ENCODE results near the gene RPRML.
"Not testable (repeated sequence)": the region's sequence is repeated elsewhere in the genome, so short reads cannot be mapped to it uniquely, and the experiment has no call there.

RPRML gene

GRCh38 chr17:46995841-46996571, 17.0 kb upstream of the RPRML start:
- TF ChIP-seq CTBP1 (IDR thresholded peaks at IDR 0.05; ENCODE audit: borderline replicate concordance) (no peak), SUZ12 (IDR thresholded peaks at IDR 0.05) (no peak), BHLHE40 (IDR thresholded peaks at IDR 0.05; ENCODE audit: borderline replicate concordance) (no peak), FOXA1 (IDR thresholded peaks at IDR 0.05) (no peak), L3MBTL2 (conservative IDR thresholded peaks at IDR 0.05) (no peak), ZNF384 (IDR thresholded peaks at IDR 0.05) (no peak), NFRKB (IDR thresholded peaks at IDR 0.05) (no peak), HDGF (IDR thresholded peaks at IDR 0.05; ENCODE audit: borderline replicate concordance) (no peak), FOXM1 (IDR thresholded peaks at IDR 0.05; ENCODE audit: borderline replicate concordance) (no peak), TARDBP (IDR thresholded peaks at IDR 0.05) (no peak), LEF1 (IDR thresholded peaks at IDR 0.05; ENCODE audit: borderline replicate concordance) (no peak)
- TF ChIP-seq, protein P1, sequence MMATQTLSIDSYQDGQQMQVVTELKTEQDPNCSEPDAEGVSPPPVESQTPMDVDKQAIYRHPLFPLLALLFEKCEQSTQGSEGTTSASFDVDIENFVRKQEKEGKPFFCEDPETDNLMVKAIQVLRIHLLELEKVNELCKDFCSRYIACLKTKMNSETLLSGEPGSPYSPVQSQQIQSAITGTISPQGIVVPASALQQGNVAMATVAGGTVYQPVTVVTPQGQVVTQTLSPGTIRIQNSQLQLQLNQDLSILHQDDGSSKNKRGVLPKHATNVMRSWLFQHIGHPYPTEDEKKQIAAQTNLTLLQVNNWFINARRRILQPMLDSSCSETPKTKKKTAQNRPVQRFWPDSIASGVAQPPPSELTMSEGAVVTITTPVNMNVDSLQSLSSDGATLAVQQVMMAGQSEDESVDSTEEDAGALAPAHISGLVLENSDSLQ (IDR thresholded peaks at IDR 0.05) = no peak
- ChIA-PET CTCF (interaction anchor here (0.5 kb wide), 1 partner anchor 21 kb away, joined by 5 read pairs; no protein-coding TSS in a partner anchor), POLR2A (no interaction called here)
- no peak for DNase-seq (ENCODE audit: extremely low spot score)

DNA sequence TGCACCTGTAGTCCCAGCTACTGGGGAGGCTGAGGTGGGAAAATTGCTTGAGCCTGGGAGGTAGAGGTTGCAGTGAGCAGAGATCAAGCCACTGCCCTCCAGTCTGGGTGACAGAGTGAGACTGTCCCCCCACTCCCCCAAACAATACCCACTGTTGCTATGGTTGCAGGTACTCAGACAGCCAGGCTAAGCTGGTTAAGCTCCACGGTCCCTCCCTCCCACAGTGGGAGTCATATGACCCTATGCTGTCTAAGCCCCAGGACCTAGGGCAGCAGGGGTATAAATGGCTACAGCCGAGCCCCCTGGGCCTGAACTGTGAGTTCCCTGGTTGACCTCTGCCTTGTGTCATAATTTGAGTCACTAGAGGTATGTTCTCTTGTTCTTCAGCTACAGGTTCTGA, 15.9 kb upstream of the RPRML start:
- TF ChIP-seq SUZ12 (IDR thresholded peaks at IDR 0.05) (no peak), HDGF (IDR thresholded peaks at IDR 0.05; ENCODE audit: borderline replicate concordance) (no peak), CTBP1 (IDR thresholded peaks at IDR 0.05; ENCODE audit: borderline replicate concordance) (no peak), FOXM1 (IDR thresholded peaks at IDR 0.05; ENCODE audit: borderline replicate concordance) (no peak), FOXA1 (IDR thresholded peaks at IDR 0.05) (no peak), TARDBP (IDR thresholded peaks at IDR 0.05) (no peak), FOXK2 (IDR thresholded peaks at IDR 0.05) (no peak), NFRKB (IDR thresholded peaks at IDR 0.05) (no peak)
- ChIA-PET CTCF (interaction anchor here (0.8 to 1.5 kb wide), 2 partner anchors 52 to 54 kb away, joined by 3 to 6 read pairs; no protein-coding TSS in a partner anchor), POLR2A (interaction anchor here (0.9 kb wide), 1 partner anchor 50 kb away, joined by 3 read pairs; no protein-coding TSS in a partner anchor)
- no peak for DNase-seq (ENCODE audit: extremely low spot score)

- DNase-seq (ENCODE audit: extremely low spot score) = no peak
- POLR2A ChIA-PET = no interaction called here
- TF ChIP-seq BHLHE40 (IDR thresholded peaks at IDR 0.05; ENCODE audit: borderline replicate concordance) (no peak), HDGF (IDR thresholded peaks at IDR 0.05; ENCODE audit: borderline replicate concordance) (no peak), ZNF384 (IDR thresholded peaks at IDR 0.05) (no peak), FOXK2 (IDR thresholded peaks at IDR 0.05) (no peak)
- CTCF ChIA-PET = interaction anchor here (0.9 to 1.2 kb wide), 3 partner anchors 8 to 49 kb away, joined by 3 to 4 read pairs (median 3); no protein-coding TSS in a partner anchor
Measured at GRCh38 chr17:46991617-46992016, 12.6 kb upstream of the RPRML start.

DNA sequence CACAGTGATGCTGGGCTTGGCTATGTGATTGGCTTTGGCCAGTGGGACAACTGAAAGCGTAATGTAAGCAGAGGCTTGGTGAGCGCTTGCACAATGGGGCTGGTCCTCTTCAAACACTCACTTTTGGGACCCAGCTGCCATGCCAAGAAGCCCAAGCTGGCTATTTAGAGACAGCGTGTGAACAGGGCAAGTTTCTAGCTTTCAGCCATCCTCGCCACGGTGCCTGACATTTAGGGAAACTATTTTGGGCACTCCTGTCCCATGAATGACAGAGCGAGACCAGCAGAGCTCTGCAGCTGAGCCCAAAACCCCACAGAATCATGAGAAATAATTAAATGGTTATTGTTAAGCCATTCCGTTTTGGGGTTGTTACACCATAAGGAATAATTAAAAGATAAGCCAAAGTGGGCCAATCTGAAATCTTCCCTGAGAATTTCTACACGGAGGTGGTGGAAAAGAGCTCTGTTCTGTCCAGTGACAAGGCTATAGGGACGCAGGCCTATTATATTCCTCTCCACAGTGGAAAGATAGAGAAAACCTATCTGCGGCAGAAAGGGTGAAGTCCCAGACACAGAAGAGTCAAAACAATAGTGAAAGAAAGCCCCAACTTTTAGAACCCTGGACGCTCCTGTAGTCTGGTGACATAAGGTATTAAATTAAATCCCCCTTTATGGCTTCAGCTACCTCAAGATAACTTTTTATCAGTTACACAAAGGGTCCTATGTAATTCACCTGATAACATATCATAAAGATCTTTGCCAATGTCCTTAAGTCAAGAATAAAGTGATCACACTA, 10.8 kb upstream of the RPRML start:
- ChIA-PET POLR2A (interaction anchor here (1.3 kb wide), 1 partner anchor 15 kb away, joined by 4 read pairs; no protein-coding TSS in a partner anchor), CTCF (interaction anchor here (0.6 to 0.9 kb wide), 2 partner anchors 47 to 625 kb away, joined by 3 read pairs; no protein-coding TSS in a partner anchor)
- no peak for DNase-seq (ENCODE audit: extremely low spot score)
- TF ChIP-seq SP1 (IDR thresholded peaks at IDR 0.05) (no peak), ZNF384 (IDR thresholded peaks at IDR 0.05) (no peak), CTBP1 (IDR thresholded peaks at IDR 0.05; ENCODE audit: borderline replicate concordance) (no peak), ARNT (IDR thresholded peaks at IDR 0.05) (no peak), BHLHE40 (IDR thresholded peaks at IDR 0.05; ENCODE audit: borderline replicate concordance) (no peak), L3MBTL2 (conservative IDR thresholded peaks at IDR 0.05) (no peak), ELF4 (IDR thresholded peaks at IDR 0.05) (no peak), HDGF (IDR thresholded peaks at IDR 0.05; ENCODE audit: borderline replicate concordance) (no peak)

DNA sequence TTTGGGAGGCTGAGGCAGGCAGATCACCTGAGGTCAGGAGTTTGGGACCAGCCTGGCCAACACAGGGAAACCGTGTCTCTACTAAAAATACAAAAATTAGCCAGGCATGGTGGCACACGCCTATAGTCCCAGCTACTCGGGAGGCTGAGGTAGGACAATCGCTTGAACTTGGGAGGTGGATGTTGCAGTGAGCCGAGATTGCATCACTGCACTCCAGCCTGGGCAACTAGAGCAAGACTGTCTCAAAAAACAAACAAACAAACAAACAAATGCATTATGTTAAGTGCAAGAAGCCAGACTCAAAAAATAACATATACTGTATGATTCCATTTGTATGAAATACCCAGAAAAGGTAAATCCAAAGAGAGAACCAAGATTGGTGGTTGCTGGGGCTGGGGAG, 8.9 kb upstream of the RPRML start:
- POLR2A ChIA-PET; CTCF ChIA-PET; DNase-seq (ENCODE audit: extremely low spot score): not testable (repeated sequence)

GRCh38 chr17:46986366-46986765, 7.3 kb upstream of the RPRML start:
- no peak for DNase-seq (ENCODE audit: extremely low spot score)
- TF ChIP-seq ARNT (IDR thresholded peaks at IDR 0.05) (no peak), LEF1 (IDR thresholded peaks at IDR 0.05; ENCODE audit: borderline replicate concordance) (no peak), ZNF384 (IDR thresholded peaks at IDR 0.05) (no peak), FOXK2 (IDR thresholded peaks at IDR 0.05) (no peak), BHLHE40 (IDR thresholded peaks at IDR 0.05; ENCODE audit: borderline replicate concordance) (no peak), SUZ12 (IDR thresholded peaks at IDR 0.05) (no peak), HDGF (IDR thresholded peaks at IDR 0.05; ENCODE audit: borderline replicate concordance) (no peak), SP1 (IDR thresholded peaks at IDR 0.05) (no peak), ELF4 (IDR thresholded peaks at IDR 0.05) (no peak), CTBP1 (IDR thresholded peaks at IDR 0.05; ENCODE audit: borderline replicate concordance) (no peak), FOXM1 (IDR thresholded peaks at IDR 0.05; ENCODE audit: borderline replicate concordance) (no peak), TARDBP (IDR thresholded peaks at IDR 0.05) (no peak), NFRKB (IDR thresholded peaks at IDR 0.05) (no peak)
- TF ChIP-seq, protein P1 (IDR thresholded peaks at IDR 0.05) = no peak
- ChIA-PET CTCF (interaction anchor here (0.7 kb wide), 1 partner anchor 44 kb away, joined by 3 read pairs; no protein-coding TSS in a partner anchor), POLR2A (no interaction called here)
